Caco-2 (cell line): ENCODE data around the gene GAB2. TPM values are rescaled to one million over a fixed set of nuclear protein-coding genes. Genes with fewer than 3 reads are reported as not detected.
A peak's percentile ranks its signal among the peaks of the same experiment; 100 is the strongest.

Experiments used
- BruUV-seq: library from RNA; stranded (reverse); fragments of 400-500 nt; replicated peaks from 2 replicates; lab custom pipeline; 2021; lab: Mats Ljungman, UMichigan
- CTCF ChIA-PET: fragments of 300-600 bp; sonication (Branson Sonifier 250); formaldehyde crosslinking; loops from one replicate; lab custom pipeline; 2022; ENCODE audit warnings: antibody characterized with exemption; lab: Charles Lee
- POLR2A ChIA-PET: fragments of 300-600 bp; sonication (Branson Sonifier 250); formaldehyde crosslinking; loops from one replicate; lab custom pipeline; 2022; ENCODE audit warnings: antibody characterized with exemption; lab: Charles Lee
- DNase-seq, 2 experiments: peaks; one replicate each; pipeline versions ENCODE4 v3.0.0 to v3.0.0-alpha.2; 2020 to 2022
- H3K27me3 ChIP-seq: replicated peaks from 2 replicates; pipeline ENCODE4 v1.6.0; 2011; ENCODE audit warnings: low read length; ENCODE audit not compliant: control insufficient read depth, insufficient read depth
- H3K36me3 ChIP-seq: 2 replicates; pipeline ENCODE4 v1.5.1; 2011; ENCODE audit warnings: low read length; ENCODE audit not compliant: control insufficient read depth, insufficient read depth
- H3K4me1 ChIP-seq: fragments of 250-450 bp; sonication (Bioruptor Pico); 2 replicates; pipeline ENCODE4 v1.5.1; 2020; ENCODE audit warnings: mild to moderate bottlenecking
- H3K4me3 ChIP-seq: 2 replicates; pipeline ENCODE4 v1.5.1; 2011; ENCODE audit warnings: low read depth, mild to moderate bottlenecking, control low read depth, low read length
- H3K9me3 ChIP-seq: fragments of 250-450 bp; sonication (Bioruptor Pico); 2 replicates; pipeline ENCODE4 v1.5.1; 2020; ENCODE audit warnings: mild to moderate bottlenecking, moderate library complexity
- H3K27ac Mint-ChIP-seq: one replicate; pipeline ENCODE4 v1.8.0; 2022; ENCODE audit warnings: mixed read lengths; ENCODE audit not compliant: unreplicated experiment
- H3K27me3 Mint-ChIP-seq: one replicate; pipeline ENCODE4 v1.8.0; 2022; ENCODE audit warnings: mixed read lengths; ENCODE audit not compliant: insufficient read depth, unreplicated experiment
- H3K36me3 Mint-ChIP-seq: one replicate; pipeline ENCODE4 v1.8.0; 2022; ENCODE audit warnings: mild to moderate bottlenecking, mixed read lengths; ENCODE audit not compliant: insufficient read depth, unreplicated experiment
- H3K4me1 Mint-ChIP-seq: one replicate; pipeline ENCODE4 v1.8.0; 2022; ENCODE audit warnings: low read depth, mixed read lengths; ENCODE audit not compliant: unreplicated experiment
- H3K4me3 Mint-ChIP-seq: one replicate; pipeline ENCODE4 v1.8.0; 2022; ENCODE audit warnings: mild to moderate bottlenecking, moderate library complexity, mixed read lengths; ENCODE audit not compliant: unreplicated experiment
- H3K9me3 Mint-ChIP-seq: one replicate; pipeline ENCODE4 v1.8.0; 2022; ENCODE audit warnings: mixed read lengths; ENCODE audit not compliant: unreplicated experiment
- CTCF ChIP-seq, 2 experiments: fragments of 200-600 bp in 1 of 2; IDR thresholded peaks; 1 replicate in 1 of 2; 2 replicates in 1 of 2; pipeline versions ENCODE4 v1.5.1 to v1.8.0; 2011 to 2022; ENCODE audit warnings: antibody characterized with exemption in 1 of 2, control low read depth in 1 of 2, inconsistent platforms in 1 of 2, low read depth in 1 of 2, low read length in 1 of 2, mild to moderate bottlenecking in 1 of 2, moderate library complexity in 1 of 2; ENCODE audit not compliant: insufficient read depth in 1 of 2, severe bottlenecking in 1 of 2, unreplicated experiment in 1 of 2
- intact Hi-C: fragments of 100-400 bp; cut with micrococcal nuclease; formaldehyde crosslinking; loops from one replicate; pipeline ENCODE4 v1.10.0; 2022; ENCODE audit not compliant: unreplicated experiment
- total RNA-seq: library from RNA; stranded (reverse); gene quantifications from 2 replicates; pipeline ENCODE4 v1.2.3, GENCODE V29; 2022

GAB2 gene
- total RNA-seq, 1 experiment from 2014 or later, result 67.3 TPM

GRCh38 chr11:78336877-78337553 is 80.6 kb downstream of the GAB2 start:
- peaks cover 6% of the 10 kb centered on the region; the same call in 1 of the 2 replicates for H3K9me3 ChIP-seq
- H3K27ac Mint-ChIP-seq, result peak overlapping the region; percentile 60
- peaks cover 38% of the 10 kb centered on the region for H3K4me1 ChIP-seq
- no peaks in the 10 kb centered on the region for H3K36me3 ChIP-seq
- ChIA-PET POLR2A (no interaction called here), CTCF (no interaction called here)
- peaks cover 49% of the 10 kb centered on the region for H3K4me1 Mint-ChIP-seq
- intact Hi-C loops, result no loop called here
- no peak overlapping the region for H3K4me3 Mint-ChIP-seq
- TF ChIP-seq CTCF (IDR thresholded peaks at IDR 0.05; ENCODE audit: insufficient read depth in 1 of 2, low read depth in 1 of 2, low read length in 1 of 2, severe bottlenecking in 1 of 2, unreplicated experiment in 1 of 2), result no peak
- BruUV-seq, result no TSS peak
- peaks cover 22% of the 10 kb centered on the region for H3K9me3 Mint-ChIP-seq
- DNase-seq, result peak in 1 of 2 experiments; percentile 36
- no peaks in the 10 kb centered on the region for H3K27me3 Mint-ChIP-seq
- H3K4me3 ChIP-seq, result no peak overlapping the region
- H3K27me3 ChIP-seq, result no peaks in the 10 kb centered on the region
- peaks cover 36% of the 10 kb centered on the region for H3K36me3 Mint-ChIP-seq

DNA sequence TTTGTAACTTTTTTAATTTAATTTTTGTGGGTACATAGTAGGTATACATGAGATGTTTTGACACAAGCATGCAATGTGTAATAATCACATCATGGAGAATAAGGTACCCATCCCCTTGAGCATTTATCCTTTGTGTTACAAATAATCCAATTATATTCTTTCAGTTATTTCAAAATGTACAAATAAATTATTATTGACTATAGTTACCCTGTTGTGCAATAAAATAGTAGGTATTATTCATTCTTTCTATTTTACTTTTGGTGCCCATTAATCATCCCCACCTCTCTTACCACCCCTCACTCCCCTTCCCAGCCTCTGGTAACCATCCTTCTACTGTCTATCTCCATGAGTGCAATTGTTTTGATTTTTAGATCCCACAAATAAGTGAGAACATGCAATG is 83.5 kb downstream of the GAB2 start:
- Mint-ChIP-seq H3K9me3 (peaks cover 22% of the 10 kb centered on the region), H3K27ac (no peak overlapping the region), H3K4me3 (no peak overlapping the region), H3K36me3 (peaks cover 28% of the 10 kb centered on the region), H3K4me1 (peaks cover 44% of the 10 kb centered on the region), H3K27me3 (no peaks in the 10 kb centered on the region)
- H3K4me3 ChIP-seq, result no peak overlapping the region
- no peaks in the 10 kb centered on the region for H3K36me3 ChIP-seq
- DNase-seq, result no peak
- ChIA-PET POLR2A (no interaction called here), CTCF (no interaction called here)
- peaks cover 6% of the 10 kb centered on the region; the same call in 1 of the 2 replicates for H3K9me3 ChIP-seq
- TF ChIP-seq CTCF (IDR thresholded peaks at IDR 0.05; ENCODE audit: insufficient read depth in 1 of 2, low read depth in 1 of 2, low read length in 1 of 2, severe bottlenecking in 1 of 2, unreplicated experiment in 1 of 2), result no peak
- no peaks in the 10 kb centered on the region for H3K27me3 ChIP-seq
- BruUV-seq, result no TSS peak
- intact Hi-C loops, result no loop called here
- H3K4me1 ChIP-seq, result peaks cover 38% of the 10 kb centered on the region

- intact Hi-C loops, result no loop called here
- H3K4me3 Mint-ChIP-seq, result no peak overlapping the region
- Histone ChIP-seq H3K36me3 (no peaks in the 10 kb centered on the region), H3K4me3 (no peak overlapping the region), H3K4me1 (peaks cover 31% of the 10 kb centered on the region), H3K27me3 (no peaks in the 10 kb centered on the region), H3K9me3 (peaks cover 6% of the 10 kb centered on the region; the same call in 1 of the 2 replicates)
- peaks cover 38% of the 10 kb centered on the region for H3K4me1 Mint-ChIP-seq
- CTCF ChIA-PET, result interaction anchor here (1.2 kb wide), 1 partner anchor 287 kb away, joined by 3 read pairs; no protein-coding TSS in a partner anchor
- no peaks in the 10 kb centered on the region for H3K27me3 Mint-ChIP-seq
- peaks cover 22% of the 10 kb centered on the region for H3K9me3 Mint-ChIP-seq
- H3K36me3 Mint-ChIP-seq, result peaks cover 21% of the 10 kb centered on the region
- TF ChIP-seq CTCF (IDR thresholded peaks at IDR 0.05; ENCODE audit: insufficient read depth in 1 of 2, low read depth in 1 of 2, low read length in 1 of 2, severe bottlenecking in 1 of 2, unreplicated experiment in 1 of 2), result no peak
- H3K27ac Mint-ChIP-seq, result no peak overlapping the region
- BruUV-seq, result no TSS peak
- POLR2A ChIA-PET, result interaction anchor here (1.2 kb wide), 1 partner anchor 18 kb away, joined by 3 read pairs; no protein-coding TSS in a partner anchor
- no peak for DNase-seq
These were observed 84.7 kb downstream of the GAB2 start for GRCh38 chr11:78332872-78333271.
